Amygdala (tissue), 56 donors: ENCODE data around the gene PTPRK.

ENCODE experiments used
- DNase-seq, 56 donors: peaks; one replicate each; lab custom pipeline; 2025; lab: John Stamatoyannopoulos, UW

The PTPRK gene

GRCh38 chr6:128164254-128164653, 356.1 kb downstream of the PTPRK start:
- no peak for DNase-seq

- DNase-seq = no peak
Measured at GRCh38 chr6:128162423-128162822, 358.0 kb downstream of the PTPRK start.

- no peak for DNase-seq
Measured at GRCh38 chr6:128161839-128162238, 358.6 kb downstream of the PTPRK start.

- DNase-seq = no peak
Measured at GRCh38 chr6:128161263-128161662, 359.1 kb downstream of the PTPRK start.

GRCh38 chr6:128158496-128158895, 361.9 kb downstream of the PTPRK start:
- DNase-seq = no peak

- no peak for DNase-seq
Measured at GRCh38 chr6:128156321-128157111, 363.9 kb downstream of the PTPRK start.

GRCh38 chr6:128155826-128156225, 364.6 kb downstream of the PTPRK start:
- DNase-seq = no peak

- DNase-seq = no peak
Measured at GRCh38 chr6:128152551-128152950, 367.8 kb downstream of the PTPRK start.

- no peak for DNase-seq
Measured at GRCh38 chr6:128150376-128150775, 370.0 kb downstream of the PTPRK start.

GRCh38 chr6:128149796-128150195, 370.6 kb downstream of the PTPRK start:
- DNase-seq = no peak

GRCh38 chr6:128144320-128144719, 376.1 kb downstream of the PTPRK start:
- no peak for DNase-seq

GRCh38 chr6:128141932-128142331, 378.5 kb downstream of the PTPRK start:
- DNase-seq = no peak

GRCh38 chr6:128139519-128139918, 380.9 kb downstream of the PTPRK start:
- DNase-seq = no peak

GRCh38 chr6:128138694-128139093, 381.7 kb downstream of the PTPRK start:
- DNase-seq = no peak

GRCh38 chr6:128135325-128135724, 385.1 kb downstream of the PTPRK start:
- no peak for DNase-seq

GRCh38 chr6:128131566-128131965, 388.8 kb downstream of the PTPRK start:
- DNase-seq = no peak

GRCh38 chr6:128131036-128131435, 389.4 kb downstream of the PTPRK start:
- peak in 3 of 56 donors; percentile 2 to 14 (median 8) for DNase-seq

- DNase-seq = no peak
Measured at GRCh38 chr6:128129679-128130078, 390.7 kb downstream of the PTPRK start.

- DNase-seq = no peak
Measured at GRCh38 chr6:128127650-128128049, 392.7 kb downstream of the PTPRK start.

GRCh38 chr6:128124713-128125112, 395.7 kb downstream of the PTPRK start:
- no peak for DNase-seq

- DNase-seq = no peak
Measured at GRCh38 chr6:128121610-128122009, 398.8 kb downstream of the PTPRK start.

GRCh38 chr6:128121190-128121589, 399.2 kb downstream of the PTPRK start:
- no peak for DNase-seq

GRCh38 chr6:128118401-128118800, 402.0 kb downstream of the PTPRK start:
- DNase-seq = no peak
